Esophagus muscularis mucosa (tissue), 4 donors: Measurements from ENCODE around the gene ARHGEF7.

Source experiments
- CTCF ChIP-seq, 3 experiments: fragments of 200-600 bp in 2 of 3; fragments of 450-650 bp in 1 of 3; sonication (generic) in 2 of 3; IDR thresholded peaks; one replicate each; pipeline ENCODE4 v1.5.1; 2017 to 2019; ENCODE audit warnings: antibody characterized with exemption in 3 of 3, mild to moderate bottlenecking in 2 of 3, moderate library complexity in 1 of 3
- EP300 ChIP-seq: sonication (generic); formaldehyde crosslinking; IDR thresholded peaks from one replicate; pipeline ENCODE4 v1.6.1; 2017; ENCODE audit warnings: antibody characterized with exemption
- POLR2A ChIP-seq: fragments of 450-650 bp; IDR thresholded peaks from one replicate; pipeline ENCODE4 v1.6.1; 2017; ENCODE audit warnings: antibody characterized with exemption, moderate library complexity, mild to moderate bottlenecking, low read depth
- POLR2AphosphoS5 ChIP-seq, 2 donors: sonication (generic); formaldehyde crosslinking; IDR thresholded peaks; one replicate each; pipeline ENCODE4 v1.6.1; 2017; ENCODE audit warnings: antibody characterized with exemption in 2 of 2

- TF ChIP-seq CTCF (IDR thresholded peaks at IDR 0.05) (no peak), POLR2A (no peak), POLR2AphosphoS5 (IDR thresholded peaks at IDR 0.05) (no peak), EP300 (no peak)
Observed at GRCh38 chr13:111066544-111066943, 48.6 kb upstream of the ARHGEF7 start.
